ENCODE data around the gene ZFAND3. TPM values are rescaled to one million over a fixed set of nuclear protein-coding genes. Genes with fewer than 3 reads are reported as not detected.

The ZFAND3 gene
- total and polyA plus RNA-seq, 10 donors: 9.3 to 63.7 (median 49.9) TPM

DNA sequence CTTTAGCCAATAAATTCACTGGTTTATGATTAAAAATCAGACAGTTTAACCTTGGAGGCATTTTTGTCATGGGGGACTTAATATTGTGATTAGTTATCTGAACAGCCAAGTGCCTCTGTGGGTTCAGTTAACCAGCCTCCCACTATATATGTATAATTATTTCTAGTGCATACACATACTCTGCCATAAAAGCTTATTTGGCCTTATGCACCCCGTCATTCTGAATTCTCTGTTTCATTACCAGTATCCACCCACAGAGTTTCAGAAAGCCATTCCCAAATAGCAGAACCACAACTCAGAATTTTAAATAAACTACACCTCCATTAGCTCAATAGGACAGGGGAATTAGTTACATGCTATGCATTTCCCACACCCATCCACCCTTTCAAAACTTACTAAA lies 279.7 kb downstream of the ZFAND3 start:
- TF ChIP-seq POLR2AphosphoS5 (IDR thresholded peaks at IDR 0.05) (no peak), POLR2A (IDR thresholded peaks at IDR 0.05) (no peak), CTCF (IDR thresholded peaks at IDR 0.05 in 8 of 11, conservative IDR thresholded peaks at IDR 0.05 in 3 of 11) (no peak)
- Histone ChIP-seq H3K36me3 (peaks cover 0 to 24% (median 0%) of the 10 kb centered on the region in 6 donors), H3K27me3 (replicated peaks in 1 of 7) (no peaks in the 10 kb centered on the region), H3K9me3 (no peaks in the 10 kb centered on the region), H3K4me3 (no peak overlapping the region), H3K27ac (no peak overlapping the region), H3K4me1 (no peaks in the 10 kb centered on the region)
- 73 to 91% (median 87%) methylated on average over 1 of the region's 1 CpG for WGBS, 5 donors
- no peak for DNase-seq
- intact Hi-C loops (cut with DNase I; ENCODE audit: low total_unique reads): no loop called here

DNA sequence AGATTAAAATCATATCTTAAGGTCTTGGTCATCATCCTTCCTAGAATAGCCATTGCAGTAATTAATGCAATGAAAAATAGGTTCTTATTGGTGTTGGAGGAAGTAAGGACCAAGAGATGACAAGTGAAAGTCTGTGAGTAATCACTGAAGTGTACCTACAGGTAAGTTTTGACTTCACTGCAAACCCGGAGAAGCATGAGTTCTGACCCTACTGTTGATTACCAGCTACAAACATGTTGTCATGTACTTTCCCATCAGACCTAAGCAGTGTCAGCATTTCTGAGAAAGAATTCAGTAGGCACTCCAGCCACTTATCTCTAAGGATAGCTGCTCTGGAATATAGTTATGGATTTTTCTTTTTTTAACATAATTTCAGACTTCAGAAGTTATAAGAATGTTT lies 280.9 kb downstream of the ZFAND3 start:
- no peak overlapping the region for H3K27ac ChIP-seq
- H3K4me1 ChIP-seq: no peaks in the 10 kb centered on the region
- H3K4me3 ChIP-seq: no peak overlapping the region
- no peaks in the 10 kb centered on the region for H3K27me3 ChIP-seq (replicated peaks in 1 of 7)
- H3K36me3 ChIP-seq: peaks cover 0 to 24% (median 0%) of the 10 kb centered on the region in 6 donors
- TF ChIP-seq CTCF (IDR thresholded peaks at IDR 0.05 in 8 of 11, conservative IDR thresholded peaks at IDR 0.05 in 3 of 11): no peak
- no peak for DNase-seq
- intact Hi-C loops (cut with DNase I; ENCODE audit: low total_unique reads): no loop called here
- WGBS, 5 donors: 59 to 79% (median 73%) methylated on average over 1 of the region's 1 CpG
- H3K9me3 ChIP-seq: no peaks in the 10 kb centered on the region

DNA sequence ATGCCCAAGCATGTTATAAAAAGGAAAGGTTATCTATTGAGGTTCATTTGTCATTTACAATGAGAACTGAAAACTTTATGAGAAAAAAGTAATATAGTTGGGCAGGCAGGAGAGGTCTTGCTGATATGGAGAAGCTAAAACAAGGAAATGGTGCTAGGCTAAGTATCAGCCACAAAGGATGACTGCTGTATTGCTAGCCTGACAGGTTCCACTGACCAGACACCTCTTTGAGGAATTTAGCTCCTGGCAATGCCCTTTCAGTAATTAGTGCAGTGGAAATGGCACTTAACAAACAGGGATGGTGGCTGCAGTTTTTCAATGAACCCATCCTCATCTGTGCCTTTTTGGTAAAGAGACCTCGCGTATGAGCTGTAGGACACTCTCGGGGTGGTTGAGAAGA lies 284.4 kb downstream of the ZFAND3 start:
- no peaks in the 10 kb centered on the region for H3K27me3 ChIP-seq (replicated peaks in 1 of 7)
- TF ChIP-seq POLR2A (IDR thresholded peaks at IDR 0.05) (no peak), CTCF (IDR thresholded peaks at IDR 0.05 in 8 of 11, conservative IDR thresholded peaks at IDR 0.05 in 3 of 11) (no peak), POLR2AphosphoS5 (IDR thresholded peaks at IDR 0.05) (no peak)
- peaks cover 0 to 37% (median 5%) of the 10 kb centered on the region in 6 donors for H3K36me3 ChIP-seq
- WGBS, 5 donors: 77 to 91% (median 89%) methylated on average over 3 of the region's 3 CpGs
- no peaks in the 10 kb centered on the region for H3K9me3 ChIP-seq
- intact Hi-C loops (cut with DNase I; ENCODE audit: low total_unique reads): no loop called here
- no peak overlapping the region for H3K27ac ChIP-seq
- DNase-seq: no peak
- H3K4me1 ChIP-seq: no peaks in the 10 kb centered on the region
- no peak overlapping the region for H3K4me3 ChIP-seq

GRCh38 chr6:38105066-38105465 lies 285.5 kb downstream of the ZFAND3 start:
- H3K27me3 ChIP-seq (replicated peaks in 1 of 7): no peaks in the 10 kb centered on the region
- intact Hi-C loops (cut with DNase I; ENCODE audit: low total_unique reads): no loop called here
- WGBS, 5 donors: 95 to 97% (median 97%) methylated on average over 3 of the region's 3 CpGs
- H3K4me3 ChIP-seq: no peak overlapping the region
- no peak overlapping the region for H3K27ac ChIP-seq
- peaks cover 0 to 33% (median 5%) of the 10 kb centered on the region in 6 donors for H3K36me3 ChIP-seq
- H3K9me3 ChIP-seq: no peaks in the 10 kb centered on the region
- TF ChIP-seq POLR2A (IDR thresholded peaks at IDR 0.05) (no peak), POLR2AphosphoS5 (IDR thresholded peaks at IDR 0.05) (no peak), CTCF (IDR thresholded peaks at IDR 0.05 in 8 of 11, conservative IDR thresholded peaks at IDR 0.05 in 3 of 11) (no peak)
- peaks cover 0 to 4% (median 0%) of the 10 kb centered on the region in 6 donors for H3K4me1 ChIP-seq
- no peak for DNase-seq

Data from spleen (tissue), 11 donors.